NCI-H2171 treated with DMSO at 0.1 percent for 48 hours (cell line): ENCODE measurements around the gene NEDD9.
A peak's percentile ranks its signal among the peaks of the same experiment; 100 is the strongest.

Experiments used
- DNase-seq: peaks from one replicate; lab custom pipeline; 2025; lab: John Stamatoyannopoulos, UW

The NEDD9 gene

GRCh38 chr6:11201015-11201414, 31.5 kb downstream of the NEDD9 start:
- no peak for DNase-seq

GRCh38 chr6:11200356-11200755, 32.1 kb downstream of the NEDD9 start:
- no peak for DNase-seq

DNA sequence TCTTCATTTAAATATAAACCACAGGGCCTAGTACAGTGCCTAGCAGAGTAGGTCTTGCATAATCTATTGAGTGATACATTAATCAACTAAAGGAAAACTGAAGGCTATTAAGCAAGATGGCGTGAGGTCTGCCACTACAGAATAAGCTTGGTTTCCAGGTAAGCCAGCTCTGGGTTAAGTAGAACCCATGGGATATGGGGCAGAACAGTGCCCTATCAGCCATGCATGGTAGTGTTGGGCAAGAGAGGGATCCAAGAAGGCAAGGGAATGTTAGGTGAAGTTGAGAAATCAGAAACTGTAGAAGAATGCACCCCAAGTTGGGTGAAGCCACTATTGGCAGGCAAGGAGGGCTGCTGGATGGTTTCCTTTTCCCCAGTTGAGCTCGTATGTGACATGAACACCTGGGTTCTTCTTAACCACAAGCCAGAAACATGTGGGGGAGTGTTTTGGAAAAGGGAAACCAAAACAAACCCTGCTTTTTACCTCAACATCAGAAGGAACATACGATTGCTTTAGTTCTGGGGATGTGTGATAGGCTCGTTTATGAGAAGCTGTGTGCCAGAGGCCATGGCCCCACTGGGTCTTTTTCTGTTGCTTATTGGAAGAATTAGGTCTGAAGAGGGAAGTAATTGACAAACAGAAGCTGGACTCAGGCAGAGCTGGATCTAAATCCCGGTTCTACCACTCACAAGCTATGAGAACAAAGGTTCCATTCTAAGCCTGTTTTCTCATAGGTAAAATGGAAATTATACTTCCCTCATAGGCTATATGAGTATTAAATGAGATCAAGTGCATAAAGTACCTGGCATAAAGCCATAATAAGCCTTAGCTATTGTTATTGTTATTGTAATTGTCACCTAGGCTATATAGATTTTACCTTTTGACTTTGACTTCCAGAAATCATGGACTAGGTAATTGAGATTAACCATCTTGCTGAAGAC, 33.5 kb downstream of the NEDD9 start:
- DNase-seq: no peak

DNA sequence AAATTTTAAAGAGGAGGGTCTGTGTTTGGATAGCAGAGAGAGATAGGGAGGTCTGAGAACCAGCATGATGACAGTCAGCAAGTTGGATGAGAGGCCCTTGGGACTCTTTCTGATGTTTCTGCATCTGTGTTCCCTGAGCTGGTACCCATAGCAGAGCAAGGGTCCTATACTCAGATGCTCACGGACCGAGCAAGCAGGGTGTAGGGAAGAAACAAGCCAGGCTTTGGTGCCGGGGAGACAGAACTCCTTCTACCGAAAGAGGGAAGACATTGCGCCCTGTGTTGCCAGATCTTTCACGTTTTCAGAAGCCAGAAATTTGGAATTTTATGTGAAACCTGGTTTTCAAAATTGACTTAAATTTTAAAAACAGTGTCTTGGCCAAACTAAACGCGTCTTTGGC, 34.6 kb downstream of the NEDD9 start:
- DNase-seq: no peak

GRCh38 chr6:11197175-11197536, 35.3 kb downstream of the NEDD9 start:
- no peak for DNase-seq

DNA sequence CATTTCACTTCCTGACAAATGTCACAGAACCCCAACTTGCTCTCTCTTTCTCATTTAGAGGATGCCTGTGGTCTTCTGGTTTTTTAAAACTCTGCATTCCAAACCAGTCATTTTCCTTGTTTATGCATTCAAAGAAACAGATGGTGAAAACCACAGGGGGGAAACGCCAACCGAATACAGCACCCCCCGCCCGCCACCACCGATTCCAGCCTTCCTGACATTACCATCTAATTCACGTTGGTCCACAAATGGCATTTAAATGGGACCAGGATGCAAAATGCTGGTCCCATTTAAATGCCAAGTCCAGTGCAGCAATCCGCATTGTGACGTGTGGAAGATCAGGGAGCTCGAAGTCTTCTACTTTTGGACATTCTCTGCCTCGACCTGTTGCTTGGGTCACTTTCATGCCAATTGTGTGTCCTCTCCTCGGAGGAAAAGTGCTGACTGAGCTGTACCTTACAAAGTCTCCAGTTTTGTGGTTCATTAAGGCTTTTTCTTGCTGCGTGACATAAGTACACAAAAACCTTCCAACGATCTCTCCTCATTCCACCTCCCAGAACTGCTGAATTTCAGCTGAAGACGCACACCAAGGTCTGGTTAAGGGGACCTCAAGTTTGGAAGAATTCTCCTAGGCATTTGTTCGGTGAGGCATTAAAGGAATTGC, 35.8 kb downstream of the NEDD9 start:
- DNase-seq: peak; percentile 38

- DNase-seq: no peak
These were observed 37.9 kb downstream of the NEDD9 start for GRCh38 chr6:11194356-11195218.

GRCh38 chr6:11193434-11193833, 39.0 kb downstream of the NEDD9 start:
- no peak for DNase-seq

DNA sequence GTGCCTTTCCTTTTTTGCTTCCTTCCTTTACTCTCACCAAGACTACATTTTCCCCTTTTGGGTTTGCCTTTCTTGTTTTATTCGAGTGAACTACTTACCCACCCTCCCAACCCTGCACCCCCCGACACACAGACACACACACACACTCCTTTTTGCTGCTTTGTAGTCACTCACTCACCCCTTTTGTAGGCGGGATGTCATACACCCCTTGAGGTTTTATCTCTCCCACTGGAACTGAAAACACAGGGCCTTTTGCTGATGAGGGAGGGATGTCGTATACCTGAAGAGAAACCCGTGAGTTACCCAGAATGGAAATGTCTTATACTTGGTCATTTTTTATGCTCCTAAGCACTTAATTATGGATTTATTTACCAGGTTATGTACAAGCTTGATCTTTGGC, 40.3 kb downstream of the NEDD9 start:
- DNase-seq: no peak

GRCh38 chr6:11190625-11191245, 41.7 kb downstream of the NEDD9 start:
- DNase-seq: no peak

GRCh38 chr6:11189865-11190624, 42.4 kb downstream of the NEDD9 start:
- no peak for DNase-seq

GRCh38 chr6:11188161-11188915, 44.1 kb downstream of the NEDD9 start:
- DNase-seq: no peak

DNA sequence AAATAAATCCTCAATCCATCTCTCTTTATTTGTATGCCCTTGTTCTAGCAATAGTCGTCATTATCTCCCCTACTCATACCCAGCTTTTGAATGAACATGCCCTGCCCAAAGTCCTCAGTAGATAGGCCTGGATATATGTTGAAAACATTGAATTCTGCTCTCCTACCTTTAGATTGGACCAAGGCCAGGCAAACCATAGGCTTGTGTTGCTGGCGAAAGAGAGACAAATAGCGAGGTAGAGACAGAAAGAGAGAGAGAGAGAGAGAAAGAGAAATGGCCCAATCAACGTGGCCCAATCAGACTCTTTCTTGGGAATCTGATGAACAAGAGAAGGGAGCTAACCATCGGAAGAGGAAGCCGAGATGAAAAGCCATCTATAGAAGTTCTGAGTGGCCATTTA, 45.2 kb downstream of the NEDD9 start:
- no peak for DNase-seq

DNA sequence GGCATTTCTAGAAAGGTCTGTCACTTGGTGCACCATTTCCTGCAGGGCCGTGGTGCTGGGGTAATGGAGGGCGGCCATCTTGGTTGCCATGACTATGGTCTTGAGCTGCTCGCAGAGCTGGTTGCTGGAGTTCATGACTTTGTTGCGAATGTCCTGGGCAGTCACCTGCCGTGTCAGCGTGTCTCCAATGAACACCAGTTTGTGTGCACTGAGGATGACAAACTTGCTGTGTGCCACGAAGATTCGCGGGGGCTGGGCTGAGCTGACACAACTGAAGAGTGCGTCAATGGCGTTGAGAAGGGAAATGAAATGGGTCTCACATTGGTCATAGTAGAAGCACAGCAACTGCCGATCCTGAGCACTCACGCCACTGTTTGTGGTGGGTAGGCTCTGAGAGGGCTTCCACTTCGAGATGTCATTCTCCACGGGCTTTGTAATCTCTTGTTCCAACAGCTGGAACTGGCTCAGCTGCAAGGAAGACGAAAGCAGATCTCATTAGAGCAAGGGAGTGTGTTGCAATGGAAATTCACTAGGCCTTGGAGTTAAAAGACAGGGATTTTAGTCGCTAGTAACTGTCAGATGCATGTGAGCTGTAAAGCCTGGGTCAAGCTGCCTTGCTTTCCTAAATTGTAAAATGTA, 47.1 kb downstream of the NEDD9 start:
- no peak for DNase-seq

DNA sequence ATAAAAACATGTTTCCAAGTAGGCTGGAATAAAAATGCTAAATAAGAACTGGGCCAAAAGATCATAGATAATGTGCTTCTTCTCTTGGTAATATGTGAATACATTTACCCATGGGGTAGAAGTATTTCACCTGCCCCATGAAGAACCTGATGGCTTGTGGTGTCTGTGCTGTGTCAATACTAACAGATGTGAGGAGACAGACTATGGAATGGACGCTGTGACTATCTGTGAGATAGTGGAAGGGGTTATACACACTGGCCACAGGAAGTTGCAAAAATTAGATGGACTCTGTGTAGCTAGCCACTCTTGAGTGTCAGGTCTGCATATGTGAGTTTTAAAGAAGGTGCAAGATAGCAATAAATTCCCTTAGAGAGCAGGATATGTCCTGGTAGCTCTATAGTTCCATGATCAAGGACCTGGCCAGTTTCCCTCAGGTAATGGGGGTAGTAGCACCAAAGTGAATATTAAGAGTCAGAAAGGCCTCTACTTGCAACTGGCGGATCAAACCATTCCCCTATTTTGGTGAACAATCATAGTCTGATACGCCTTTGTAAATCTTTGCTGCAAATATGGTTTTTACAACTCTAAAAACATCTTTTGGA, 48.6 kb downstream of the NEDD9 start:
- no peak for DNase-seq

DNA sequence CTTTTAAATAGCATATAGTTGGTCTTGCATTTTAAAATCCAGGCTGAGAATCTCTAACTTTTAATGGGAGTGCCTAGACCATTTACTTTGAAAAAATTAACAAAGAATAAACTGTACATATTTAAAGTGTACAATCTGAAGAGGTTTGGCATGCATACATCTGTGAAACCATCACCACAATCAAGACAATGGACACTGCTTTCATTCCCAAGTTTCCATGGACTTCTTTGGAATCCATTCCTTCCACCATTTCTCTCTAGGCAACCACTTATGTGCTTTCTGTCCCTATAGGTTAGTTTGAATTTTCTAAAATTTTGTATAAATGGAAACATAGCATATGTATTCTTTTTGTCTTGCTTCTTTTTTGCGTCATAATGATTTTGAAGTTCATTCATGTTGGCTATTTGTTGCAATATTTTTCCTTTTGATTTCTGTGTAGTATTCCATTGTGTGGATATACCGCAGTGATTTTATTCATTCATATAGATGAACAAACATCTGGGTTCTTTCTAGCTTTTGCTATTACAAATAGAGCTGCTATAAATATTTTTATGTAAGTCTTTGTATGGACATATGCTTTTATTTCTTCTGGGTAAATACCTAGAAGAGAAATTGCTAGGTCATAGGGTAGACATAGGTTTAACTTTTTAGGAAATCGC, 50.9 kb downstream of the NEDD9 start:
- DNase-seq: no peak

GRCh38 chr6:11179419-11180202, 52.9 kb downstream of the NEDD9 start:
- DNase-seq: no peak

DNA sequence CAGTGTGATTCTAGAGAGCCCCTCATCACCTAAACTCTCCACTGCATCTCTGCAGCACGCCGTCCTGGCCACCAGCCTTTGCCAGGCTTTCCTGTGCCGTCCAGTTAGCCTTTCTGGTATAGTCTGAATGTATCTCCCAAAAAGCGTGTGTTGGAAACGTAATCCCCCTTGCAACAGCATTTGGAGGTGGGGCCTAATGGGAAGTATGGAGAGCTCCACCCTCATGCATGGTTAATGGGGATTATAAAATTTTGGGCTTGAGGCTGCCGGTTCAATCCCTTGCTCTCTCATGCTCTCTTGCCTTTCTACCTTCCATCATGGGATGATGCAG, 53.4 kb downstream of the NEDD9 start:
- no peak for DNase-seq
